Activated CD4-positive, alpha-beta memory T cell treated with anti-CD3 and anti-CD28 coated beads for 36 hours (primary cell): Measurements from ENCODE around the gene TM9SF3. TPM values are rescaled to one million over a fixed set of nuclear protein-coding genes. Genes with fewer than 3 reads are reported as not detected.

Source experiments
- CTCF ChIA-PET: fragments of 350-600 bp; sonication (Branson Sonifier 250); formaldehyde crosslinking; loops from one replicate; lab custom pipeline; 2021; ENCODE audit warnings: antibody characterized with exemption, inconsistent platforms; lab: Charles Lee
- POLR2A ChIA-PET: fragments of 350-600 bp; sonication (Branson Sonifier 250); formaldehyde crosslinking; loops from one replicate; lab custom pipeline; 2021; ENCODE audit warnings: antibody characterized with exemption; lab: Charles Lee
- DNase-seq: peaks from one replicate; pipeline ENCODE4 v3.0.0-alpha.2; 2020
- H3K27ac Mint-ChIP-seq: one replicate; pipeline ENCODE4 v1.8.0; 2021; ENCODE audit warnings: mixed read lengths
- H3K27me3 Mint-ChIP-seq: one replicate; pipeline ENCODE4 v1.8.0; 2021; ENCODE audit warnings: mixed read lengths
- H3K36me3 Mint-ChIP-seq: one replicate; pipeline ENCODE4 v1.8.0; 2021; ENCODE audit warnings: mixed read lengths
- H3K4me1 Mint-ChIP-seq: one replicate; pipeline ENCODE4 v1.8.0; 2021; ENCODE audit warnings: low read depth, mixed read lengths
- H3K4me3 Mint-ChIP-seq: one replicate; pipeline ENCODE4 v1.8.0; 2021; ENCODE audit warnings: mild to moderate bottlenecking, mixed read lengths
- H3K9me3 Mint-ChIP-seq: one replicate; pipeline ENCODE4 v1.8.0; 2021; ENCODE audit warnings: mixed read lengths
- intact Hi-C: fragments of 100-400 bp; cut with micrococcal nuclease; formaldehyde crosslinking; loops from one replicate; pipeline ENCODE4 v1.15.1; 2023
- total RNA-seq, 2 experiments: library from RNA; stranded (reverse); gene quantifications; one replicate each; pipeline ENCODE4 v1.2.3, GENCODE V29; 2021

The TM9SF3 gene
- total RNA-seq, 2 experiments from 2014 or later = 75.6 to 79.7 TPM

DNA sequence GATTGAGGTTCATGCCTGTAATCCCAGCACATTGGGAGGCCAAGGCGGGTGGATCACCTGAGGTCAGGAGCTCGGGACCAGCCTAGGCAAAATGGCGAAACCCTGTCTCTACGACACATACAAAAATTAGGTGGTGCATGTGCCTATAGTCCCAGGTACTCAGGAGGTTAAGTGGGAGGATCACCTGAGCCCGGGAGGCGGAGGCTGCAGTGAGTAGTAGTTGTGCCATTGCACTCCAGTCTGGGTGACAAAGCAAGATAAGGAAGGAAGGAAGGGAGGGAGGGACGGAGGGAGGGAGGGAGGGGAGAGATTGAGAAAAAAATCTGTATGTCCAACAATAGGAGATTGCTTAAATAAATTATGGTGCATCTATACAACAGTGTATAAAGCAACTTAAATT lies 86.3 kb downstream of the TM9SF3 start:
- peaks cover 9% of the 10 kb centered on the region for H3K27me3 Mint-ChIP-seq
- no peaks in the 10 kb centered on the region for H3K36me3 Mint-ChIP-seq
- POLR2A ChIA-PET = no interaction called here
- H3K4me3 Mint-ChIP-seq = no peak overlapping the region
- no peaks in the 10 kb centered on the region for H3K4me1 Mint-ChIP-seq
- CTCF ChIA-PET = interaction anchor here (1.1 to 1.2 kb wide), 2 partner anchors 10 to 14 kb away, joined by 3 to 4 read pairs; partner anchors contain the start of gene TLL2
- no peak overlapping the region for H3K27ac Mint-ChIP-seq
- H3K9me3 Mint-ChIP-seq = no peaks in the 10 kb centered on the region
- intact Hi-C loops = no loop called here
- DNase-seq = no peak

GRCh38 chr10:96500050-96500449 lies 86.8 kb downstream of the TM9SF3 start:
- Mint-ChIP-seq H3K36me3 (no peaks in the 10 kb centered on the region), H3K27me3 (peaks cover 10% of the 10 kb centered on the region), H3K4me1 (no peaks in the 10 kb centered on the region), H3K27ac (no peak overlapping the region), H3K4me3 (no peak overlapping the region), H3K9me3 (no peaks in the 10 kb centered on the region)
- ChIA-PET CTCF (no interaction called here), POLR2A (no interaction called here)
- DNase-seq = no peak
- intact Hi-C loops = no loop called here

DNA sequence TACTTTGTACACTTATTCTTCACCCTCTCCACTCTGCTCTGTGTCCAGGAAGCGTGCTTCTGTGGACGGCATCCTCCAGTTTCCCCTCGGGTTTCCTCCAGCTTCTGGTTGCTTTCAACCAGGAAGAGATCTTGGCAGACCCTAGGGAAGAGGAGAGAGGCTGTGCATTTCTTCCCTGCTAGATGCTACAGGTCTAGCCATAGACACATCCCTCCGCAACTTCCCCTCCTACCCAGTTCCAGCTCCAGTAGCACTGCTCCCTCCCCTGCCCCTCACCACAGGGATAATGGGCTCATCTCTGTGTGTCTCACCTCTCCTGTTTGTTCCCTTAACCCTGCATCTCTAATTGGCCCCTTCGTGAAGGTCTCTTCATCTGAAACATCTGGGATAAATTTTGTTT lies 89.4 kb downstream of the TM9SF3 start:
- H3K27ac Mint-ChIP-seq = no peak overlapping the region
- CTCF ChIA-PET = interaction anchor here (1.8 kb wide), 1 partner anchor 13 kb away, joined by 7 read pairs; no protein-coding TSS in a partner anchor
- no peak for DNase-seq
- no peaks in the 10 kb centered on the region for H3K4me1 Mint-ChIP-seq
- no peaks in the 10 kb centered on the region for H3K9me3 Mint-ChIP-seq
- H3K4me3 Mint-ChIP-seq = no peak overlapping the region
- POLR2A ChIA-PET = no interaction called here
- intact Hi-C loops = no loop called here
- H3K36me3 Mint-ChIP-seq = no peaks in the 10 kb centered on the region
- H3K27me3 Mint-ChIP-seq = peaks cover 15% of the 10 kb centered on the region

DNA sequence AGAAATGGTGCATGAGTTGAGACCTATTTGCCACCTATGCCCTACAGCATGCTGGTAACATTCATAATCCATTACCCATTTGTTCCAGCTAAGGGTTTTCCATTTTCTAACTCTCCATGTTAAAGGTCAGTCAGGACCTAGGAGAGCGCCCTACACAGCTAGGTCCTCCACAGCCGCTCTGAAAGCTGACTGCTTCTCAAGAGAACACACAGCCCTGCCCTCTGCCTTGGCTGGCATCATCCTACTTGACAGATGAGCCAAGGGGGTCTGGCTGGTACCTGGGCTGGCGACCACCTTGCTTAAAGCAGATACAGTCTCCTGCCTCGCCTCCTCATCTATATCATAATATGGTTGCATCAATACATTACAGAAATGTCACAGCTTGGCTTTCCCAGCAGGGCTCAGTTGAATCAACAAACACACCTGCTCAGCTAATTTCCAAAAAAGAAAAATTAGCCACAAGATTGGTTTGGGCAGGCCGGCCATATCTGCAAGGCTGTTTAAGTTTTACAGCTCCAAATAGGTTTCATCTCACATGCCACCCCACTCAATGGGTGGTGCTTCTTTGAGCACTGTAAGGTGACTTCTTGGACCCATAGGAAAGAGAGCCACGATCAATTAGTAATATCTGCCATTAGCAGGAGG lies 90.4 kb downstream of the TM9SF3 start:
- no peak for DNase-seq
- H3K4me1 Mint-ChIP-seq = no peaks in the 10 kb centered on the region
- no peaks in the 10 kb centered on the region for H3K9me3 Mint-ChIP-seq
- peaks cover 8% of the 10 kb centered on the region for H3K27me3 Mint-ChIP-seq
- no peaks in the 10 kb centered on the region for H3K36me3 Mint-ChIP-seq
- intact Hi-C loops = no loop called here
- POLR2A ChIA-PET = no interaction called here
- CTCF ChIA-PET = no interaction called here
- H3K27ac Mint-ChIP-seq = no peak overlapping the region
- H3K4me3 Mint-ChIP-seq = no peak overlapping the region

- Mint-ChIP-seq H3K36me3 (no peaks in the 10 kb centered on the region), H3K27me3 (peaks cover 7% of the 10 kb centered on the region), H3K4me1 (no peaks in the 10 kb centered on the region), H3K4me3 (no peak overlapping the region), H3K9me3 (no peaks in the 10 kb centered on the region), H3K27ac (no peak overlapping the region)
- intact Hi-C loops = no loop called here
- ChIA-PET POLR2A (no interaction called here), CTCF (no interaction called here)
- DNase-seq = no peak
These were observed 91.3 kb downstream of the TM9SF3 start for GRCh38 chr10:96495544-96495943.

DNA sequence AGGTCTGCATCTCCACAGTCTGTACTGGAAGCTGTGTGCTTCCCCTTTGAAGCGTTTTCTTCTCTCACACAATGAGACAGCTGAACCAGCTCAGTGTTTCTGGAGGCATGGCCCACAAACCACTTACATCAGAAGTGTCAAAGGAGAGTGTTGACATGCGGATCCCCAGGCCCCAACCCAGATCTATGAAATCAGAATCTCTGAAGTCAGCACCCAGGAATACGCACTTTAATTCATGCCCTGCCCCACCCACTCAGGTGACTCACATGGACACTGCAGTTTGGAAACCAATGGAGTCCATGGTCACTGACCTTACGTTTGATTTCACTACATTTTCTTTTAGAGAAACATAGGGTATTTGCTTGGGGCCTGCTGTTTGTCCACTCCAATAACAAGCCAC lies 92.1 kb downstream of the TM9SF3 start:
- Mint-ChIP-seq H3K4me3 (no peak overlapping the region), H3K9me3 (no peaks in the 10 kb centered on the region), H3K27ac (no peak overlapping the region), H3K36me3 (no peaks in the 10 kb centered on the region), H3K27me3 (peaks cover 7% of the 10 kb centered on the region), H3K4me1 (no peaks in the 10 kb centered on the region)
- intact Hi-C loops = no loop called here
- DNase-seq = no peak
- ChIA-PET POLR2A (no interaction called here), CTCF (no interaction called here)

- Mint-ChIP-seq H3K27me3 (peaks cover 9% of the 10 kb centered on the region), H3K27ac (no peak overlapping the region), H3K4me3 (no peak overlapping the region), H3K4me1 (no peaks in the 10 kb centered on the region), H3K9me3 (no peaks in the 10 kb centered on the region), H3K36me3 (no peaks in the 10 kb centered on the region)
- DNase-seq = no peak
- intact Hi-C loops = no loop called here
- POLR2A ChIA-PET = no interaction called here
- CTCF ChIA-PET = no interaction called here
These were observed 92.8 kb downstream of the TM9SF3 start for GRCh38 chr10:96493871-96494525.

DNA sequence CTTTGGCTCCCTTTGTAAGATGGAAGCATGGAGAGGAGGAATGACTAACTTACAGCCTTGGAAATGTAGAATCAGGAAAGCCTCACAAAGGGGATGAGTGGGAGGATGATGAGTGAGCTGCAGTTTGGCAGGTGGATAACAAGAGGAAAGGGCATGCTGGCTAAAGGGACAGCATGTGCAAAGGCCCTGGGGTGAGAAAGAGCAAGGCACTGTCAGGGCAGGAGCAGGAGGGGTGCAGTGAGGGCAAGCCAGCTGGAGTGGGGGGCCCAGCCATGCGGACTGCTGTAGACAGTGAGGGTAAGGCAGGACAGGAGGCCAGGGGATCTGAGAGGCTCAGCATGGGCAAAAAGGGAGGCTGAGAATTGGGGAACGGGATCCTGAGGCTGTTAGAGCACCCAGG lies 93.6 kb downstream of the TM9SF3 start:
- POLR2A ChIA-PET = no interaction called here
- Mint-ChIP-seq H3K4me3 (no peak overlapping the region), H3K36me3 (no peaks in the 10 kb centered on the region), H3K27ac (no peak overlapping the region), H3K4me1 (no peaks in the 10 kb centered on the region), H3K27me3 (peaks cover 11% of the 10 kb centered on the region), H3K9me3 (no peaks in the 10 kb centered on the region)
- intact Hi-C loops = no loop called here
- DNase-seq = no peak
- CTCF ChIA-PET = no interaction called here

DNA sequence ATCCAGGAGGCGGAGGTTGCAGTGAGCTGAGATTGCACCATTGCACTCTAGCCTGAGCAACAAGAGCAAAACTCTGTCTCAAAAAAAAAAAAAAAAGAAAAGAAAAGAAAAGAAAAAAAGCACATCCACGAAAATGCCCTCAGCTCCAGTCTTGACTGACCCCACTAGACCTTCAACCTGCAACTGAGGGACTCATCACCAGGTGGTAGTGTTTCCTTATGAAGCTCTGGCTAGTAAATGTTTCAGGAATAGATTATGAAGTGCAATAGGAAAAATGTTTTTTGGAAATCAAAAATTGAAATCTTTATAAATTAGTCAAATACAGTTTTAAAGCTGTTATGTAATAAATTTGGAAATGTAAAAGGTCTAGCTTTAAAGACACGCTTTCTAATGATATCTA lies 95.5 kb downstream of the TM9SF3 start:
- Mint-ChIP-seq H3K9me3 (no peaks in the 10 kb centered on the region), H3K4me3 (no peak overlapping the region), H3K27me3 (peaks cover 9% of the 10 kb centered on the region), H3K27ac (no peak overlapping the region), H3K4me1 (no peaks in the 10 kb centered on the region), H3K36me3 (no peaks in the 10 kb centered on the region)
- ChIA-PET CTCF (interaction anchor here (0.9 to 1.6 kb wide), 4 partner anchors 19 to 534 kb away, joined by 3 to 5 read pairs (median 4); partner anchors contain the start of gene TLL2), POLR2A (no interaction called here)
- intact Hi-C loops = loop anchor here (1.0 kb wide), 1 partner anchor 339 kb away; no protein-coding TSS in a partner anchor
- DNase-seq = no peak

DNA sequence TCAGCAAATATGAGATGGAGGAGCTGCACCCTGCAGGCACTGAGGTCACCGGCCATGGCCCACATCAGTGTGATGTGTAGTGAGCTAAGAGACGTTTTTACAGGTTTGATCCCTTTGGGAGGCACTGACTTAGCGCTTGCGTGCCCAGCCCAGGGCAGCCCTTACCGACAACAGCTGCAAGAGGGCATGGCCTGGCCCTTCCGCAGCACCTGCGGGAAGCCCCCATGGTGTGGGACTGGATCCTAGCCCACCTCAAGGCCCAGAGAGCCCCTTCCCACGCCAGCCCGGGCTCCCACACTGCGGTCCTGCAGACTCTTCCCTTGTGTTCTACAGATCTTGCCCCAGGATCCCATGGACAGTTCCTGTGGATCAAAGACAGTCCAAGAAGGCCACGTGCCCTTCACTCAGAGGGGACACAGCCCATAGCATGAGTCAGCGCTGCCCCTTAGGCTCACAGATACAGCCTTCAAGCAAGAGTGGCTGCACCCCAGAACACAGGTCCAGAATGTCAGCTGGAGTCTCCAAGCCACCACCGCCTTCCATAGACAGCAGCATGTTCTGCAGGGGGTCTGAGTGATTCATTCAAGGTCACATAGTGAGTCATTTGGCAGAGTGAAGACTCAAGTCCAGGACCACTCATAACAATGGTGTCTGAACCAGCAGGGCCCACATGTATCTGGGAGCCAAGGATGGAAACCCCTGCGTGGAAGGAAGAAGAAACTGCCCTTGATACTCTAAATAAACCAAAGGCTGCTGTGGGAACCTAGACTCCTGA lies 98.5 kb downstream of the TM9SF3 start:
- no peak overlapping the region for H3K27ac Mint-ChIP-seq
- POLR2A ChIA-PET = no interaction called here
- H3K4me3 Mint-ChIP-seq = no peak overlapping the region

DNA sequence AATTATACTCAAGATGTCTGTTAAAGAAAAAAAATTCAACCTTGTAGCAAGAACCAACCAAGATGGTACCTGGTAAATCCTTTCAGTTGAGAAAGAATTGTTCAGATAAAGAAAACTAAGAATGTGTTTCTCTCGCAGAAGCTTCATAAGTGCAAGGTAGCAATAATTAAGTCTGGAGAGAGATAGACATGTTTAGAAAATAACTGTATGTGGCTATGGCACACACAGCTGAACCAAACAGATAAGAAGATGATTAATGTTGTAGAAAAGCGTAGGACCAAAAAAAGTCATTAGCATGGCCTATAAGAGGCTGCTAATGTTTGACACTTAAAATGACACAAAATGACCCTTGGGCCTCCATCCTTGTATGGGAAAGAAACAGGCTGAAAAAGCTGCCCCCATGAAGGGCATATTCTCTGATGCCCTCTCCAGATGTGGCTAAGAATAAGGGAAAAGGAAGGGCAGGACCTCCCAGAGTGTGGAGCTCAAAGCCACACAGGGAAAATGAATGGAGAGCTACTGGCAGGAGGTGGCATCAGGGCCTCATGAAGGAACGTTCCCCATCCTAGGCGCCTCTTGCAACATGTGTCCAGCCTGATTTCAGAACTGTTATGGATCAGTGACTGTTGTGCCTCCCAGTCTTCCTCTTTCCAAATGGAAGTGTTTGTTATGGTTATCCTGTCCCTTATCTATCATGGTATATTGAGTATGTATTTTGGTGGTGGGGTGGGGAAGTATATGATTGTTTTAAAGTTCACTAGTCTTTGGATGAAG lies 103.8 kb downstream of the TM9SF3 start:
- intact Hi-C loops = no loop called here
- Mint-ChIP-seq H3K27ac (no peak overlapping the region), H3K4me3 (no peak overlapping the region), H3K27me3 (peaks cover 8% of the 10 kb centered on the region), H3K9me3 (no peaks in the 10 kb centered on the region), H3K4me1 (no peaks in the 10 kb centered on the region), H3K36me3 (no peaks in the 10 kb centered on the region)
- DNase-seq = no peak
- POLR2A ChIA-PET = no interaction called here
- CTCF ChIA-PET = no interaction called here

More for the DNA sequence above, 98.5 kb downstream of the TM9SF3 start:
- H3K27me3 Mint-ChIP-seq = peaks cover 8% of the 10 kb centered on the region
- no peak for DNase-seq
- no peaks in the 10 kb centered on the region for H3K9me3 Mint-ChIP-seq
- intact Hi-C loops = no loop called here
- H3K4me1 Mint-ChIP-seq = no peaks in the 10 kb centered on the region
- H3K36me3 Mint-ChIP-seq = no peaks in the 10 kb centered on the region
- CTCF ChIA-PET = interaction anchor here (1.0 kb wide), 1 partner anchor 9 kb away, joined by 3 read pairs; no protein-coding TSS in a partner anchor

- H3K9me3 Mint-ChIP-seq = no peaks in the 10 kb centered on the region
These were observed 108.5 kb downstream of the TM9SF3 start for GRCh38 chr10:96478355-96478754.

More at GRCh38 chr10:96478355-96478754, 108.5 kb downstream of the TM9SF3 start:
- H3K4me1 Mint-ChIP-seq = no peaks in the 10 kb centered on the region
- CTCF ChIA-PET = no interaction called here
- intact Hi-C loops = no loop called here
- POLR2A ChIA-PET = no interaction called here
- peaks cover 14% of the 10 kb centered on the region for H3K27me3 Mint-ChIP-seq
- no peak overlapping the region for H3K27ac Mint-ChIP-seq
- no peak for DNase-seq
- H3K4me3 Mint-ChIP-seq = no peak overlapping the region
- H3K36me3 Mint-ChIP-seq = no peaks in the 10 kb centered on the region
